Esophagus squamous epithelium (tissue), 5 donors: Measurements from ENCODE around the gene TBX20. TPM values are rescaled to one million over a fixed set of nuclear protein-coding genes. Genes with fewer than 3 reads are reported as not detected.
"Not testable (repeated sequence)": the region's sequence is repeated elsewhere in the genome, so short reads cannot be mapped to it uniquely, and the experiment has no call there.

Experiments
- DNase-seq: peaks from one replicate; lab custom pipeline; 2025; lab: John Stamatoyannopoulos, UW
- H3K27ac ChIP-seq, 4 donors: fragments of 200-600 bp; sonication (generic); one replicate each; pipeline ENCODE4 v1.5.1; 2016 to 2019; ENCODE audit warnings: mild to moderate bottlenecking in 1 of 4
- H3K27me3 ChIP-seq, 4 donors: fragments of 200-600 bp; sonication (generic); 1 replicate in 3 of 4; 2 replicates in 1 of 4; pipeline versions ENCODE4 v1.5.1 to v1.6.0; 2017 to 2021; ENCODE audit warnings: antibody characterized with exemption in 1 of 4
- H3K36me3 ChIP-seq, 3 donors: fragments of 200-600 bp; sonication (generic); one replicate each; pipeline ENCODE4 v1.5.1; 2016 to 2019
- H3K4me1 ChIP-seq, 3 donors: fragments of 200-600 bp; sonication (generic); one replicate each; pipeline ENCODE4 v1.5.1; 2017 to 2019
- H3K4me3 ChIP-seq, 4 donors: fragments of 200-600 bp; sonication (generic); 1 replicate in 3 of 4; 2 replicates in 1 of 4; pipeline ENCODE4 v1.5.1; 2016 to 2019; ENCODE audit warnings: mild to moderate bottlenecking in 2 of 4, moderate library complexity in 1 of 4
- H3K9me3 ChIP-seq, 3 donors: fragments of 200-600 bp; sonication (generic); one replicate each; pipeline ENCODE4 v1.5.1; 2016 to 2019
- POLR2A ChIP-seq, 4 donors: fragments of 450-650 bp; IDR thresholded peaks; one replicate each; pipeline ENCODE4 v1.6.1; 2017; ENCODE audit warnings: antibody characterized with exemption in 4 of 4, mild to moderate bottlenecking in 4 of 4, moderate library complexity in 3 of 4
- WGBS, 2 donors: methylation state at CpG; one replicate each; pipeline ENCODE4 v1.1.5; 2018; 5-methylcytosine and 5-hydroxymethylcytosine counted together
- intact Hi-C: fragments of 100-400 bp; cut with DNase I; formaldehyde crosslinking; loops from one replicate; pipeline ENCODE4 v1.15.0; 2022
- total RNA-seq, 4 donors: library from RNA; depleted of rRNA; stranded (reverse); fragments of >200 nt; gene quantifications; one replicate each; pipeline ENCODE4 v1.1.0, GENCODE V29; 2016
- TF ChIP-seq, protein P1 (sequence below), 6 experiments: fragments of 450-650 bp in 4 of 6; fragments of 200-600 bp in 2 of 6; sonication (generic) in 2 of 6; IDR thresholded peaks; one replicate each; pipeline ENCODE4 v1.5.1; 2016 to 2019; ENCODE audit warnings: antibody characterized with exemption in 6 of 6, mild to moderate bottlenecking in 4 of 6, moderate library complexity in 4 of 6
- donor health status: DM: yes; HTN: yes; CAD: no.

TBX20 gene
- total RNA-seq, 4 donors from 2014 or later: not detected

DNA sequence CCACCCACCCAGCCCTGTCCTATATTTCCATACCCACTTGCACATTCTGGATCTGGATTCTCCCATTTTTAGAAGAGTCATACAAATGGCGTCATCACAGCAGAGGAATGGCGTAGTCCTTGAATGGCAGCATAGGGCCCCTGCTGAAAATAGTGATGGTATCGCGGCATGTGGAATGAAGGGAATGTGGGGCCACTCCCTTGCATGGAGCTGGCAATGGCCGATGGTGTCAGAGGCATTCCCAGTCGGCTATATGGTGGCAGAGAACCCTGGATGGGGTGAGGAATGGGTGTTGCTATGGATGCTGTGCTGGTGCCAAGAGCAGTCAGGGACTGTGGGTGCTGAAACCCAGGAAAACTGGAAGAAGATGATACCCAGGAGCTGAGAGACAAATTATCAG lies 51.5 kb downstream of the TBX20 start:
- H3K4me1 ChIP-seq, H3K27ac ChIP-seq, H3K4me3 ChIP-seq, DNase-seq, H3K36me3 ChIP-seq, H3K9me3 ChIP-seq, H3K27me3 ChIP-seq, intact Hi-C loops: not testable (repeated sequence)
- 70 to 82% methylated on average over 2 to 5 of the region's 6 CpGs for WGBS, 2 donors

DNA sequence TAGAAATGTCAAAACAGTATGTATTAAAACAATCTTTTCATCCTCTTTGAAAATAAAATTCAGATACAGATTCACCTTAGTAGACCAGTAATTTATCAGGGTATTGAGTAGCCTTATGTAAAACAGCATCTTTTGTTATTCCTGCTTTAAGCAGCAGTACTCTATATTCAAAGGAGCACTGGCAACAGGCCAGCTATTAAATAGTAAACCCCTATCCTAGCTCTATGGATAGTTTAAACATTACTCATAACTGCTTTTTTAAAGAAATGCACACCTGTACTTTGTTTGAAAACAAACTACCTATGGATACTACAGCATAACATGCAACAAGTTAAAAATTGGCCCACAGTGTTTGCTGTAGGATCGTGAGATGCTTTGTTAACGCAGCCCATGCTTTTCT lies 53.7 kb downstream of the TBX20 start:
- intact Hi-C loops, H3K4me1 ChIP-seq, H3K4me3 ChIP-seq, H3K36me3 ChIP-seq, H3K27me3 ChIP-seq, DNase-seq, H3K27ac ChIP-seq, H3K9me3 ChIP-seq: not testable (repeated sequence)
- WGBS, 2 donors: 70 to 72% methylated on average over 2 of the region's 2 CpGs

DNA sequence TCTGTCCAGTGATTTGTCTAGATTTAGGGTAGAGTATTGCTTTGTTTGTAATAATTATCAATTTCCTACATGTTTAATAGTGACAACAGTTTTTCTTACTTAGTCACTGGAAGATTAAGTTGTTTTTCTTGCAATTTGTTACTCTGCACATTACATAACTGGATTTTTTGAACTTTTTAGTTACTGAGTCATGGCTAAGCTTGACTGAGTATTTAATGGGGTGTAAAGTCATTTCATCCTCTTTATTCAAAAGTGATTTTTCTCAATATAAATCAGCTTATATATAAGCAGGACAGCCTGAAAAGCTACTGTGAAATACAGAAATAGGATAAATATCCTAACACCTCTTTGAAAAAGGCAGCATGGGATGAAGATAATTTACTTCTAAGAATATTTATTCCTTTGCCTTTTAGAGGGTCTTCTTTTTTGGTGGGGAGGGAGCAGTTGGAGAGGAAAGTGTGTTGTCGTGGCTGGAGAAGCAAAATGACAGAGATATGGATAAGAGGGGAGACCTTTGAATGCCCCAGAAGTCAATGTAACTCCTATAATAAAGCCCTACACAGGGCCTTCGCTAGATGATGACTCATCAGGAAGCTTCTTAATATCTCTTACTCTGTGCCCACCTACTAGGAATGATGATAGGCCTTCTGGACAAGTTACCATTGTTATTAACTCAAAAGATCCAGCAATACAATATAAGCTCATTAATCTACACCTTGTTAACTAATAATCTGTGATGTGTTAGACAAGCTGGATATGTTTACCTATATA lies 55.3 kb downstream of the TBX20 start:
- WGBS, 2 donors: 55 to 57% methylated on average over 2 of the region's 2 CpGs
- H3K27ac ChIP-seq, H3K4me3 ChIP-seq, H3K4me1 ChIP-seq, H3K27me3 ChIP-seq, H3K9me3 ChIP-seq, H3K36me3 ChIP-seq, DNase-seq, intact Hi-C loops: not testable (repeated sequence)

DNA sequence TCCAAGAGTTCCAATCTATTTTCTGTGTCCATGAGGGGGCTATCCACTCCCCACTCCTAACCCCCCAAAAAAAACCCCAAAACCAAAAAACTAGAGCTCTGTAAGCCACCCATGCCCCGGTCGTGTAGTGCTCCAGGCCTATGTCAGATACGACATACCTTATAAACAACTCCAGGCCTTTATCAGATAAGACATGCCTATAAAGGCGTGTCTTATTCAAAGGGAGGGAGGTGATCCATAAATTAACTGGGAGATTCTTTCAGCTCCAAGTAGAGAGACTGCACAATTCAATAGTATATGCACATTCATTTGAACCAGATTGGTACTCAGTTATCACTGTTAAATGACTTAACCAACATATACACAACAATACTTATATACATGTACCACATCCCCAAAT lies 62.3 kb downstream of the TBX20 start:
- 56 to 71% methylated on average over 2 to 4 of the region's 4 CpGs for WGBS, 2 donors
- H3K4me3 ChIP-seq, H3K27ac ChIP-seq, DNase-seq, intact Hi-C loops, H3K36me3 ChIP-seq, H3K9me3 ChIP-seq, H3K4me1 ChIP-seq: not testable (repeated sequence)
- peaks cover 0 to 17% (median under 1%) of the 10 kb centered on the region in 4 donors for H3K27me3 ChIP-seq

DNA sequence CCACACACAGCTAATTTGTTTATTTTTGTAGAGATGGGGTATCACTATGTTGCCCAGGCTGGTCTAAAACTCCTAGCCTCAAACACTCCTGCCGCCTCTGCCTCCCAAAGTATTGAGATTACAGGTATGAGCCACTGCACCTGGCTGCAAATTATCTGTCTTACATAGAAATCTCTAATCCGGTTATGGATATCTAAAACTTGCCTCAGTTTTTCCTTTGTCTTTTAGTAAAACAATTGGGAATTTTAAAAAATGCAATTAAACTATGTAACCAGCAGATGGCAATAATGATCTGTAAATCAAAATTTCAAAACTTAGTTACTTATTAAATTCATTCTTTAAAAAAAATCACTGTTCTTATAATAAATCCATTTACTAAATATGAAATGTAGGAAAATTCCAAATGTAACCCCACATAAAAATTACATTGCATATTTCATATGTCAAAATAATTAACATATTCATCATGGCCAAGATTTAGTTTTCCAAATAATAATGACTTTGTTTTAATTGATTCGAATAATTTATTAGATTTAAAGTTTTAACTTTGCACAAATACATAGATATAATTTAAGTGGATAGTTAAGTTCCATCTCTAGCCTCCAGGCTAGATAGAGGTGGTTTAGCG lies 63.6 kb downstream of the TBX20 start:
- H3K9me3 ChIP-seq, H3K27ac ChIP-seq, H3K4me3 ChIP-seq, DNase-seq, intact Hi-C loops, H3K36me3 ChIP-seq: not testable (repeated sequence)
- Histone ChIP-seq H3K27me3 (peaks cover 0 to 30% (median 4%) of the 10 kb centered on the region in 4 donors), H3K4me1 (peaks cover 9 to 17% (median 10%) of the 10 kb centered on the region in 3 donors)
- TF ChIP-seq, protein P1, sequence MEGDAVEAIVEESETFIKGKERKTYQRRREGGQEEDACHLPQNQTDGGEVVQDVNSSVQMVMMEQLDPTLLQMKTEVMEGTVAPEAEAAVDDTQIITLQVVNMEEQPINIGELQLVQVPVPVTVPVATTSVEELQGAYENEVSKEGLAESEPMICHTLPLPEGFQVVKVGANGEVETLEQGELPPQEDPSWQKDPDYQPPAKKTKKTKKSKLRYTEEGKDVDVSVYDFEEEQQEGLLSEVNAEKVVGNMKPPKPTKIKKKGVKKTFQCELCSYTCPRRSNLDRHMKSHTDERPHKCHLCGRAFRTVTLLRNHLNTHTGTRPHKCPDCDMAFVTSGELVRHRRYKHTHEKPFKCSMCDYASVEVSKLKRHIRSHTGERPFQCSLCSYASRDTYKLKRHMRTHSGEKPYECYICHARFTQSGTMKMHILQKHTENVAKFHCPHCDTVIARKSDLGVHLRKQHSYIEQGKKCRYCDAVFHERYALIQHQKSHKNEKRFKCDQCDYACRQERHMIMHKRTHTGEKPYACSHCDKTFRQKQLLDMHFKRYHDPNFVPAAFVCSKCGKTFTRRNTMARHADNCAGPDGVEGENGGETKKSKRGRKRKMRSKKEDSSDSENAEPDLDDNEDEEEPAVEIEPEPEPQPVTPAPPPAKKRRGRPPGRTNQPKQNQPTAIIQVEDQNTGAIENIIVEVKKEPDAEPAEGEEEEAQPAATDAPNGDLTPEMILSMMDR (IDR thresholded peaks at IDR 0.05): peak in 1 of 6 experiments; percentile 8
- 45 to 52% methylated on average over 4 of the region's 4 CpGs for WGBS, 2 donors

DNA sequence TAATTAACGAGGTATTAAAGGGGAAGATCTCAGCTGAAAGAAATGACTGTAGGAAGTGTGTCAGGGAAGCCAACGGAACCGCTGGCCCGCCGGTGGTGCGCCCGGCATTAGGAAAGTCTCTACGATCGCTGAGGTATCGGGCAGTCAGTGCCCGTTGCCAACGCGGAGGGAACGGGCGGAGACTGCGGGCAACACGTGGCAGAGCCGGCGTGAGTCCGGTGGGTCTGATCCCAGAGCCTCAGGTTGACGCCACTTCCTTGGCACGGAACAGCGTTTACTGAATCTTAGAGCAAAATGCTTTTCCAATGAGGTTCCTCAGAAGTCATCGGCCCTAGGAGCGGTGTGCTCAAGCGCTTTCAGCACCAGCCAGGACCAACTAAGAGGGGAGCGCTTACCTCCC lies 67.1 kb downstream of the TBX20 start:
- H3K4me3 ChIP-seq: peak overlapping the region in 3 of 4 donors; percentile 33 to 59 (median 36)
- H3K27me3 ChIP-seq: peaks cover 0 to 44% (median 4%) of the 10 kb centered on the region in 4 donors

DNA sequence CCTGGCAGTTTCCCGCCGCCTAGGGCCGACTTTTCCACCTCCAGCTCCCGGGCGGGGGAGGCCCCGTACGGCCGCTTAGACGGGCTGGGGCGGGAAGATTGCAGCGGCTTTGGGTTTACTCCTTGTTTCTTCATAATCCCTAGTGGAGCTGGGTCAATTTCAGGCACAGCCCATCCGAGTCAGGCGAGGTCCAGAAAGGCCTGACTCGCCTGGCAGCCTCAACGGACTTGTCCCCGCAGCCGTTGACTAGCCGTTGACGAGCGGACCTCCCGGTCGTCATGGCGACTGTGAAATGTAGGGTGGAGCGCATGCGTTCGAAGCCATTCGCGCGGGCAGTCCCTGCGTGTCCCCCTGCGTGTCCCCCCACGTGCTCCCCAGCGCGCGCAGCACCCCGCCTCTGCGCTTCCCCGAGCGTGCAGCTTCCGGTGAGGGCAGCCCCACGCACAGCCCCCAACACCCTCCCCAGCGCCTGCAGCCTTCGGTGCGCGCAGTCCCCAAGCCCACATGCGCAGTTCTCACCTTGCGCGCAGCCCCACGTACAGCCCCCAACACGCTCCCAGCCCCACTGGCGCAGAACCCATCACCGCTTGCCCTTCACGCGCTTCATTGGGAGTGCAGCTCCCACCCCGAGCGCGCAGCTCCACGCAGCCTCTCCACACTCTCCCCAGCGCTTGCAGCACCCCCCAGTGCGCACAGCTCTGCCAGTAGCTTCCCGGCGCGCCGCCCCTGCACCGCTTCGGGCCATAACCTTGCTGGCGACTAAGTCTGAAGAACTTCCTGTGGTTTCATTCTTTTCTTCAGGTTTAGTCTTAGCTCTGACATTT lies 67.8 kb downstream of the TBX20 start:
- Histone ChIP-seq H3K36me3 (no peaks in the 10 kb centered on the region), H3K9me3 (no peaks in the 10 kb centered on the region), H3K4me1 (peaks cover 9 to 17% (median 10%) of the 10 kb centered on the region in 3 donors), H3K4me3 (peak overlapping the region in 3 of 4 donors; percentile 33 to 59 (median 36)), H3K27me3 (peaks cover 0 to 44% (median 4%) of the 10 kb centered on the region in 4 donors), H3K27ac (no peak overlapping the region)
- WGBS, 2 donors: 0 to 7% methylated on average over 8 to 20 of the region's 67 CpGs
- no peak for DNase-seq
- TF ChIP-seq, protein P1 (IDR thresholded peaks at IDR 0.05): no peak
- TF ChIP-seq POLR2A (IDR thresholded peaks at IDR 0.05): no peak
- intact Hi-C loops: no loop called here

More for the DNA sequence above, 67.1 kb downstream of the TBX20 start:
- H3K27ac ChIP-seq, H3K36me3 ChIP-seq, DNase-seq, H3K9me3 ChIP-seq, intact Hi-C loops: not testable (repeated sequence)
- 5% methylated on average over 25 of the region's 27 CpGs; no CpG with 5 or more reads in 1 of the 2 donors for WGBS, 2 donors
- peaks cover 9 to 17% (median 10%) of the 10 kb centered on the region in 3 donors for H3K4me1 ChIP-seq

DNA sequence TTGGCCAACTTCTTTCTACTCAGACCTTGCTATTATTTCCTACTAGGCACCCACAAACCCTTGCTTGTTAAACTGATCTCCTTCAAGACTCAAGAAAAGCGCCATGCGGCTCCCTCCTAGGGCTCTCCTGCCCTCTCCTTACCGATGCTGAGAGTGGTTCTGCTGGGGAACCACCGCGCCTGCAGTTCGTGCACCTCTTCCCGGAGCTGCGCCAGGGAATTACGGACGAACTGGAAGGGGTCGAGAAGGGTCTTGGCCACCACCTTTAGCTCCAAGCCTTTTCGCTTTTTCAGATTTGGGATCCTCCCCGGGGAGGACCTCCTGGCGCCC lies 68.4 kb downstream of the TBX20 start:
- peaks cover 0 to 44% (median 4%) of the 10 kb centered on the region in 4 donors for H3K27me3 ChIP-seq
- H3K4me1 ChIP-seq: peaks cover 9 to 17% (median 10%) of the 10 kb centered on the region in 3 donors
- H3K27ac ChIP-seq, intact Hi-C loops, DNase-seq, H3K9me3 ChIP-seq, H3K36me3 ChIP-seq: not testable (repeated sequence)
- 2% methylated on average over 6 to 12 of the region's 14 CpGs for WGBS, 2 donors
- H3K4me3 ChIP-seq: peak overlapping the region in 2 of 4 donors; percentile 36 to 59

DNA sequence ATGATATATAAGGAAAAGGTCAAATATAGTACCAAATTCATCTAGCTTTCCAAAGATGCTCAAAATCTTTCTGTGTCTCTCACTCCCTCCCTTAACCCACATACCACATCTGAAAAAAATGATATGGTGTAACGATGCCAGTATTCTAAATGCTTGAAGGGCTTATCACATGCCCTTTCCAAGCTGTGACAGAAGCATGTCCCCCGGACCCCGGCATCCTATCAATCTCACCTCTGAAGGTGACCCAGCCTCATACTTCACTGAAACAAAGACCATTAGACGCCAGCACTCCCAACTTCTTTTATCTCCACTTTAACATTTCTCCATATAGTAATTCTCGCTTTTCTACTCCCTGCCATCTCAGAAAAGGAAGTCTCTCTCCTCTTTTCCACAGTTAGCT lies 68.9 kb downstream of the TBX20 start:
- DNase-seq: not testable (repeated sequence)
- peaks cover 0 to 44% (median 4%) of the 10 kb centered on the region in 4 donors for H3K27me3 ChIP-seq

DNA sequence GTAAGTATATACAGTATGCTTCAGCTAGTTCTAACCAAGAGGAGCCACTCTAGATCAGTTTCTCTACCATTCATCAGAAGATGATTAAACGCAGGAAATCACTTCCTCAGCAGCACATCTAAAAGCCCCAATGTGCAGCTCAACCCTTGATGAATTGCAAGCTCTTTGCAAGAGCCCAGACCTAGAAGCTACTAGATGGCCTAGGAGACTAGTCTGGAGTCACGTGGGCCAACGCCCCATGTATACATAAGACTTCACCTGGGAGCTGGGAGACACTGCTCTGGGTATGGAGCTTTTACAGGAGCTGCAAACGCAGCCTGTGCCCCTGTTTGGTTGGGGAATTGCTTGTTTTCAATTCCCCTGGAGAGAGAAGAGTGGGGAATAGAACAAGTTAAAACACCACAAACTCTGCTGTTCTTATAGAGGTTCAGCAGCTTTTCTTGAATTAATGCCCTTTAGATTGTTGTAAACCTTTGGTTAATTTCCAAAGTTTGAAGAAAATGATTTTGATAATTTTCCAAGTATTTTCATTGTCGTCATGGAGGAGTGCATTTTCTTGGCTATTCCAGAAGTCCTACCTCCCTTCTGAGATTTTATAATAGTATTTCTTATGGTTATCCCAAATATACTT lies 69.9 kb downstream of the TBX20 start:
- peaks cover 0 to 44% (median 4%) of the 10 kb centered on the region in 4 donors for H3K27me3 ChIP-seq
- 43 to 54% methylated on average over 5 of the region's 5 CpGs for WGBS, 2 donors
- intact Hi-C loops, H3K9me3 ChIP-seq, H3K27ac ChIP-seq, DNase-seq, H3K36me3 ChIP-seq, H3K4me3 ChIP-seq: not testable (repeated sequence)
- H3K4me1 ChIP-seq: peaks cover 9 to 17% (median 10%) of the 10 kb centered on the region in 3 donors

More for the DNA sequence above, 68.9 kb downstream of the TBX20 start:
- H3K27ac ChIP-seq, H3K4me3 ChIP-seq, H3K9me3 ChIP-seq, H3K36me3 ChIP-seq, intact Hi-C loops: not testable (repeated sequence)
- WGBS, 2 donors: 36 to 46% methylated on average over 5 of the region's 5 CpGs
- H3K4me1 ChIP-seq: peaks cover 9 to 17% (median 10%) of the 10 kb centered on the region in 3 donors
